A673 (cell line): ENCODE data around the gene TSPEAR. TPM values are rescaled to one million over a fixed set of nuclear protein-coding genes. Genes with fewer than 3 reads are reported as not detected.

Experiments used
- BruUV-seq: library from RNA; stranded (reverse); fragments of 400-500 nt; replicated peaks from 2 replicates; lab custom pipeline; 2021; lab: Mats Ljungman, UMichigan
- CTCF ChIA-PET: fragments of 300-600 bp; sonication (Branson Sonifier 250); formaldehyde crosslinking; loops from one replicate; lab custom pipeline; 2022; ENCODE audit warnings: antibody characterized with exemption; lab: Charles Lee
- POLR2A ChIA-PET: fragments of 300-600 bp; sonication (Branson Sonifier 250); formaldehyde crosslinking; loops from one replicate; lab custom pipeline; 2022; ENCODE audit warnings: antibody characterized with exemption; ENCODE audit not compliant: low non-redundant PET; lab: Charles Lee
- DNase-seq: peaks from one replicate; pipeline ENCODE4 v3.0.0-alpha.2; 2015; ENCODE audit warnings: low spot score
- H3K27ac ChIP-seq: fragments of 200-600 bp; sonication (generic); 2 replicates; pipeline ENCODE4 v1.5.1; 2016; ENCODE audit warnings: mixed run types, low read depth, mild to moderate bottlenecking, mixed read lengths, antibody characterized with exemption, low read length; ENCODE audit not compliant: poor library complexity, severe bottlenecking
- H3K27me3 ChIP-seq: fragments of 200-600 bp; sonication (generic); replicated peaks from 2 replicates; pipeline ENCODE4 v1.6.1; 2017; ENCODE audit warnings: mixed run types, low read depth, mild to moderate bottlenecking, mixed read lengths, antibody characterized with exemption, low read length; ENCODE audit not compliant: insufficient read depth, poor library complexity
- H3K36me3 ChIP-seq: fragments of 200-600 bp; sonication (generic); 2 replicates; pipeline ENCODE4 v1.6.1; 2016; ENCODE audit warnings: mixed run types, mild to moderate bottlenecking, mixed read lengths, antibody characterized with exemption, low read length; ENCODE audit not compliant: insufficient read depth, poor library complexity, severe bottlenecking
- H3K4me1 ChIP-seq: fragments of 200-600 bp; sonication (generic); 2 replicates; pipeline ENCODE4 v1.6.1; 2017; ENCODE audit warnings: mixed run types, mild to moderate bottlenecking, mixed read lengths, antibody characterized with exemption, low read length; ENCODE audit not compliant: insufficient read depth, poor library complexity, severe bottlenecking
- H3K4me3 ChIP-seq: fragments of 200-600 bp; sonication (generic); 2 replicates; pipeline ENCODE4 v1.5.1; 2016; ENCODE audit warnings: low read depth, mixed run types, mild to moderate bottlenecking, mixed read lengths, low read length; ENCODE audit not compliant: poor library complexity, severe bottlenecking
- H3K9me3 ChIP-seq: fragments of 200-600 bp; sonication (generic); 2 replicates; pipeline ENCODE4 v1.6.1; 2016; ENCODE audit warnings: mixed run types, low read depth, mild to moderate bottlenecking, mixed read lengths, antibody characterized with exemption, low read length; ENCODE audit not compliant: poor library complexity, severe bottlenecking
- CTCF ChIP-seq: fragments of 300-800, 200-600 bp; sonication (generic); conservative IDR thresholded peaks from 2 replicates; pipeline ENCODE4 v1.5.1; 2017; ENCODE audit warnings: low read depth, mild to moderate bottlenecking, antibody characterized with exemption, low read length, moderate library complexity, mixed read lengths
- EZH2 ChIP-seq: fragments of 200-600 bp; sonication (generic); IDR thresholded peaks from 2 replicates; pipeline ENCODE4 v1.6.1; 2017; ENCODE audit warnings: borderline replicate concordance, low read depth, mild to moderate bottlenecking, mixed read lengths, antibody characterized with exemption, low read length; ENCODE audit not compliant: poor library complexity, severe bottlenecking
- intact Hi-C: fragments of 100-400 bp; cut with micrococcal nuclease; formaldehyde crosslinking; loops from one replicate; pipeline ENCODE4 v1.10.0; 2022; ENCODE audit not compliant: unreplicated experiment
- total RNA-seq: library from RNA; stranded (reverse); gene quantifications from 2 replicates; pipeline ENCODE4 v1.2.3, GENCODE V29; 2021

The TSPEAR gene
- total RNA-seq, 1 experiment from 2014 or later: 8.3 TPM

GRCh38 chr21:44740742-44741141 lies 29.4 kb upstream of the TSPEAR start:
- Histone ChIP-seq H3K4me3 (no peak overlapping the region), H3K27me3 (no peaks in the 10 kb centered on the region), H3K4me1 (peaks cover 10% of the 10 kb centered on the region), H3K9me3 (peaks cover 15% of the 10 kb centered on the region), H3K36me3 (no peaks in the 10 kb centered on the region), H3K27ac (peak overlapping the region; percentile 11)
- no TSS peak for BruUV-seq
- DNase-seq: no peak
- ChIA-PET POLR2A (no interaction called here), CTCF (no interaction called here)
- intact Hi-C loops: loop anchor here (5.0 kb wide), 1 partner anchor 228 kb away; no protein-coding TSS in a partner anchor
- TF ChIP-seq EZH2 (no peak), CTCF (no peak)

DNA sequence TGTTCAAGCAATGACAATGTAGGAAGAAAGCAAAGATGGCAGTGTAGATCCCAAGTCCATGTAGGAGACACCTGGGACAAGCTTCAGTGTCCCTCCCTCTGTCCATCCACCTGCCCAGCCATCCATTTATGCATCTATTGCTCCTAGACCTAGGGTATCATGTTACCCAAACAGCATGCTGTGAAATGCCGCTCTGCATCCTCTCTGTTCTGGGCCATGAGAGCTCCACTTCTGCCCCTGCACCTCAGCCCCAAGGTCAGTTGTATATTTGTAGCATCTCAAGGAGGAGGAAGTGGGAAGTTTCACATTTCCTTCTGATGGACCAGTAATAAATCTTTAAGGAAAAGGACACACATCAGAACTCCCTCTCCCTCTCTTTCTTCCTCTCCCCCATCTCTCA lies 27.9 kb upstream of the TSPEAR start:
- TF ChIP-seq CTCF: no peak
- no peak for TF ChIP-seq EZH2
- CTCF ChIA-PET: no interaction called here

DNA sequence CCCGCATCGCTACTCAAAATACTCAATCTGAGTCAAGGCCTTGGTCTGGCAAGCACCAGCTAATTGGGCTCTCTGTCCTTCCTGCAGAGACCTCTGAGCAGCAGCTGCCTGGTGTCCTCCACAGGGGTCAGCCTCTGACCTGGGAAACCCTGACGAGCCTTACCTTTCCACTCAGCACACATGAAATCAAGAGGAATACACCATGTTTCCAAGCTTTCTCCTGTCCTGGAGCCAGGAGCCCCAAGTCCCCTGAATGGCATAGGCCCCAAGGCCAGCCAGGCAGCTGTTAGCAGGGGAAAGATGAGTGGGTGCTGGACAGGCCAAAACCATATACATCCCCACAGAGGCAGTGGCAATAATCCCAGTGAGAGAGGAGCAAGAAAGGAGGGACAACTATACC lies 27.2 kb upstream of the TSPEAR start:
- Histone ChIP-seq H3K4me3 (no peak overlapping the region), H3K27ac (no peak overlapping the region), H3K9me3 (peaks cover 15% of the 10 kb centered on the region), H3K36me3 (no peaks in the 10 kb centered on the region), H3K4me1 (peaks cover 8% of the 10 kb centered on the region), H3K27me3 (no peaks in the 10 kb centered on the region)
- no TSS peak for BruUV-seq
- TF ChIP-seq CTCF: no peak
- TF ChIP-seq EZH2: no peak
- ChIA-PET POLR2A (no interaction called here), CTCF (no interaction called here)
- DNase-seq: no peak
- intact Hi-C loops: no loop called here

More for the DNA sequence above, 27.9 kb upstream of the TSPEAR start:
- no peaks in the 10 kb centered on the region for H3K27me3 ChIP-seq
- H3K4me3 ChIP-seq: no peak overlapping the region
- no TSS peak for BruUV-seq
- H3K4me1 ChIP-seq: peaks cover 8% of the 10 kb centered on the region
- H3K9me3 ChIP-seq: peaks cover 15% of the 10 kb centered on the region
- no peaks in the 10 kb centered on the region for H3K36me3 ChIP-seq
- H3K27ac ChIP-seq: no peak overlapping the region
- intact Hi-C loops: no loop called here
- POLR2A ChIA-PET: no interaction called here
- DNase-seq: no peak
